ENCODE results near the gene EBP. TPM values are rescaled to one million over a fixed set of nuclear protein-coding genes. Genes with fewer than 3 reads are reported as not detected.

EBP gene
- total RNA-seq, 2 experiments from 2014 or later: 38.1 to 41.1 TPM

- no peak for DNase-seq
- no peak for TF ChIP-seq CTCF (IDR thresholded peaks at IDR 0.05)
- ChIA-PET CTCF (no interaction called here), POLR2A (no interaction called here)
- Mint-ChIP-seq H3K4me3 (no peak overlapping the region), H3K27me3 (no peaks in the 10 kb centered on the region), H3K27ac (no peak overlapping the region), H3K4me1 (ENCODE audit: low read depth) (no peaks in the 10 kb centered on the region), H3K9me3 (no peaks in the 10 kb centered on the region), H3K36me3 (ENCODE audit: low read depth) (no peaks in the 10 kb centered on the region)
- H3K27ac ChIP-seq (ENCODE audit: low read depth in 1 of 2, low read length in 2 of 2): no peak overlapping the region
- H3K4me1 ChIP-seq (ENCODE audit: insufficient read depth, low read length): no peaks in the 10 kb centered on the region
- no peaks in the 10 kb centered on the region for H3K9me3 ChIP-seq (ENCODE audit: control insufficient read depth in 1 of 2, insufficient read depth in 1 of 2, low read length in 2 of 2)
- H3K4me3 ChIP-seq (ENCODE audit: low read length): no peak overlapping the region
- no peak for ATAC-seq (ENCODE audit: poor library complexity)
- H3K36me3 ChIP-seq (ENCODE audit: insufficient read depth, low read length): peaks cover 3% of the 10 kb centered on the region
- H3K27me3 ChIP-seq (ENCODE audit: control insufficient read depth in 1 of 2, insufficient read depth in 2 of 2, low read length in 2 of 2): no peaks in the 10 kb centered on the region
- intact Hi-C loops (cut with DNase I, micrococcal nuclease): no loop called here
Observed at GRCh38 chrX:48490661-48491060, 30.9 kb upstream of the EBP start.

- Mint-ChIP-seq H3K4me1 (ENCODE audit: low read depth) (no peaks in the 10 kb centered on the region), H3K27ac (no peak overlapping the region), H3K4me3 (no peak overlapping the region), H3K27me3 (no peaks in the 10 kb centered on the region), H3K36me3 (ENCODE audit: low read depth) (no peaks in the 10 kb centered on the region), H3K9me3 (no peaks in the 10 kb centered on the region)
- Histone ChIP-seq H3K27ac (ENCODE audit: low read depth in 1 of 2, low read length in 2 of 2) (no peak overlapping the region), H3K27me3 (ENCODE audit: control insufficient read depth in 1 of 2, insufficient read depth in 2 of 2, low read length in 2 of 2) (no peaks in the 10 kb centered on the region), H3K36me3 (ENCODE audit: insufficient read depth, low read length) (peaks cover 3% of the 10 kb centered on the region), H3K4me3 (ENCODE audit: low read length) (no peak overlapping the region), H3K9me3 (ENCODE audit: control insufficient read depth in 1 of 2, insufficient read depth in 1 of 2, low read length in 2 of 2) (no peaks in the 10 kb centered on the region), H3K4me1 (ENCODE audit: insufficient read depth, low read length) (no peaks in the 10 kb centered on the region)
- ATAC-seq (ENCODE audit: poor library complexity) (no peak), DNase-seq (no peak)
- ChIA-PET CTCF (no interaction called here), POLR2A (no interaction called here)
- TF ChIP-seq CTCF (IDR thresholded peaks at IDR 0.05): no peak
- intact Hi-C loops (cut with DNase I, micrococcal nuclease): no loop called here
Observed at GRCh38 chrX:48491809-48492208, 29.8 kb upstream of the EBP start.

GRCh38 chrX:48492293-48492910 lies 29.2 kb upstream of the EBP start:
- Mint-ChIP-seq H3K27me3 (no peaks in the 10 kb centered on the region), H3K36me3 (ENCODE audit: low read depth) (no peaks in the 10 kb centered on the region), H3K9me3 (no peaks in the 10 kb centered on the region), H3K4me1 (ENCODE audit: low read depth) (no peaks in the 10 kb centered on the region), H3K27ac (no peak overlapping the region), H3K4me3 (no peak overlapping the region)
- Histone ChIP-seq H3K4me3 (ENCODE audit: low read length) (no peak overlapping the region), H3K27me3 (ENCODE audit: control insufficient read depth in 1 of 2, insufficient read depth in 2 of 2, low read length in 2 of 2) (no peaks in the 10 kb centered on the region), H3K27ac (ENCODE audit: low read depth in 1 of 2, low read length in 2 of 2) (no peak overlapping the region), H3K36me3 (ENCODE audit: insufficient read depth, low read length) (peaks cover under 1% of the 10 kb centered on the region), H3K4me1 (ENCODE audit: insufficient read depth, low read length) (no peaks in the 10 kb centered on the region), H3K9me3 (ENCODE audit: control insufficient read depth in 1 of 2, insufficient read depth in 1 of 2, low read length in 2 of 2) (no peaks in the 10 kb centered on the region)
- intact Hi-C loops (cut with DNase I, micrococcal nuclease): no loop called here
- ChIA-PET CTCF (no interaction called here), POLR2A (no interaction called here)
- ATAC-seq (ENCODE audit: poor library complexity): no peak
- peak in 1 of 14 experiments; percentile 35 for DNase-seq
- TF ChIP-seq CTCF (IDR thresholded peaks at IDR 0.05): no peak

Data from CD4-positive, alpha-beta T cell (primary cell).